HCT116 (cell line): Measurements from ENCODE around the gene CDH3. TPM values are rescaled to one million over a fixed set of nuclear protein-coding genes. Genes with fewer than 3 reads are reported as not detected.

Source experiments
- ATAC-seq: fragments of 200-7000 bp; cut with Tn5 transposase; 2 replicates; pipeline ENCODE4 v1.9.1; 2020; ENCODE audit warnings: mild to moderate bottlenecking, moderate library complexity
- BruUV-seq: library from RNA; stranded (reverse); fragments of 400-500 nt; replicated peaks from 2 replicates; lab custom pipeline; 2021; lab: Mats Ljungman, UMichigan
- CTCF ChIA-PET: fragments of 300-600 bp; sonication (Branson Sonifier 250); formaldehyde crosslinking; loops from one replicate; lab custom pipeline; 2021; ENCODE audit warnings: antibody characterized with exemption; lab: Charles Lee
- POLR2A ChIA-PET: fragments of 300-600, 350-600 bp; sonication (Branson Sonifier 250); formaldehyde crosslinking; loops from one replicate; lab custom pipeline; 2021; ENCODE audit warnings: antibody characterized with exemption; lab: Charles Lee
- RAD21 ChIA-PET, 2 experiments: fragments of 300-600 bp; sonication (Branson Sonifier 250); formaldehyde crosslinking; loops; one replicate each; lab custom pipeline; 2023; ENCODE audit warnings: low total read pairs in 2 of 2; ENCODE audit not compliant: uncharacterized antibody in 2 of 2, unreplicated experiment in 2 of 2, low non-redundant PET in 1 of 2; lab: Charles Lee
- DNase-seq: peaks from one replicate; pipeline ENCODE4 v3.0.0-alpha.2; 2010; ENCODE audit warnings: low read depth, low spot score
- H2AFZ ChIP-seq: fragments of 200-600 bp; shearing (Covaris generic), sonication (generic); 2 replicates; pipeline ENCODE4 v1.6.1; 2017; ENCODE audit warnings: low read depth, mixed run types, mixed read lengths, antibody characterized with exemption, low read length; ENCODE audit not compliant: poor library complexity, severe bottlenecking
- H3K27ac ChIP-seq: 2 replicates; pipeline ENCODE4 v1.5.1; 2012; ENCODE audit warnings: low read depth, low read length
- H3K27me3 ChIP-seq: fragments of 200-600 bp; sonication (generic); 2 replicates; pipeline ENCODE4 v1.6.1; 2016; ENCODE audit warnings: mixed run types, low read length, mixed read lengths; ENCODE audit not compliant: insufficient read depth
- H3K36me3 ChIP-seq, 2 experiments: fragments of 200-500 bp in 1 of 2; fragments of 200-600 bp in 1 of 2; sonication (Bioruptor generic) in 1 of 2; sonication (generic) in 1 of 2; 2 replicates each; pipeline versions ENCODE4 v1.5.1 to v1.6.1; 2014 to 2016; ENCODE audit warnings: low read length in 2 of 2, inconsistent platforms in 1 of 2, mixed read lengths in 1 of 2, mixed run types in 1 of 2; ENCODE audit not compliant: insufficient read depth in 2 of 2, control insufficient read depth in 1 of 2
- H3K4me1 ChIP-seq, 2 experiments: fragments of 200-600 bp in 1 of 2; sonication (generic) in 1 of 2; 2 replicates each; pipeline versions ENCODE4 v1.5.1 to v1.6.1; 2012 to 2017; ENCODE audit warnings: low read length in 2 of 2, inconsistent platforms in 1 of 2, mild to moderate bottlenecking in 1 of 2, mixed read lengths in 1 of 2, mixed run types in 1 of 2, moderate library complexity in 1 of 2; ENCODE audit not compliant: insufficient read depth in 2 of 2, control insufficient read depth in 1 of 2
- H3K4me2 ChIP-seq: fragments of 200-600 bp; sonication (generic); 2 replicates; pipeline ENCODE4 v1.6.1; 2017; ENCODE audit warnings: mixed run types, low read length, mixed read lengths
- H3K4me3 ChIP-seq, 2 experiments: fragments of 200-600 bp in 1 of 2; sonication (generic) in 1 of 2; replicated peaks in 1 of 2; 2 replicates each; pipeline ENCODE4 v1.5.1; 2011 to 2016; ENCODE audit warnings: low read length in 2 of 2, control low read depth in 1 of 2, low read depth in 1 of 2, mild to moderate bottlenecking in 1 of 2, mixed read lengths in 1 of 2, mixed run types in 1 of 2
- H3K79me2 ChIP-seq: fragments of 200-600 bp; sonication (generic); 2 replicates; pipeline ENCODE4 v1.6.1; 2017; ENCODE audit warnings: mild to moderate bottlenecking, mixed run types, low read length, moderate library complexity, mixed read lengths; ENCODE audit not compliant: insufficient read depth
- H3K9ac ChIP-seq: fragments of 200-600 bp; sonication (generic); 2 replicates; pipeline ENCODE4 v1.6.1; 2016; ENCODE audit warnings: low read length, mixed read lengths
- H3K9me2 ChIP-seq: fragments of 200-600 bp; sonication (generic), shearing (Covaris generic); 2 replicates; pipeline ENCODE4 v1.6.1; 2017; ENCODE audit warnings: mixed run types, mild to moderate bottlenecking, moderate library complexity; ENCODE audit not compliant: insufficient read depth
- H3K9me3 ChIP-seq, 2 experiments: fragments of 200-500 bp in 1 of 2; fragments of 200-600 bp in 1 of 2; sonication (Bioruptor generic) in 1 of 2; sonication (generic) in 1 of 2; 2 replicates each; pipeline ENCODE4 v1.6.1; 2014 to 2017; ENCODE audit warnings: low read length in 2 of 2, mixed read lengths in 2 of 2, inconsistent platforms in 1 of 2, low read depth in 1 of 2, mild to moderate bottlenecking in 1 of 2, mixed run types in 1 of 2, moderate library complexity in 1 of 2; ENCODE audit not compliant: control insufficient read depth in 1 of 2, insufficient read depth in 1 of 2
- H4K20me1 ChIP-seq: fragments of 200-600 bp; sonication (generic), shearing (Covaris generic); 2 replicates; pipeline ENCODE4 v1.6.1; 2017; ENCODE audit warnings: mixed run types, mild to moderate bottlenecking, moderate library complexity; ENCODE audit not compliant: insufficient read depth
- CBX3 ChIP-seq: IDR thresholded peaks from 2 replicates; pipeline ENCODE4 v1.6.1; 2012; ENCODE audit warnings: low read depth
- CTCF ChIP-seq, 3 experiments: fragments of 200-600 bp in 1 of 3; sonication (generic) in 1 of 3; IDR thresholded peaks in 2 of 3; conservative IDR thresholded peaks in 1 of 3; 2 replicates each; pipeline ENCODE4 v1.5.1; 2012 to 2017; ENCODE audit warnings: low read depth in 2 of 3, low read length in 2 of 3, antibody characterized with exemption in 1 of 3, borderline replicate concordance in 1 of 3, control low read depth in 1 of 3, mild to moderate bottlenecking in 1 of 3, mixed read lengths in 1 of 3, mixed run types in 1 of 3, moderate library complexity in 1 of 3; ENCODE audit not compliant: insufficient read depth in 1 of 3
- ELF1 ChIP-seq: IDR thresholded peaks from 2 replicates; pipeline ENCODE4 v1.6.1; 2012; ENCODE audit warnings: low read depth, borderline replicate concordance
- EZH2 ChIP-seq: fragments of 200-600 bp; sonication (generic); IDR thresholded peaks from 2 replicates; pipeline ENCODE4 v1.6.1; 2017; ENCODE audit warnings: antibody characterized with exemption, mixed run types
- EZH2phosphoT487 ChIP-seq: fragments of 200-600 bp; IDR thresholded peaks from 2 replicates; pipeline ENCODE4 v1.6.1; 2018; ENCODE audit warnings: antibody characterized with exemption, borderline replicate concordance
- FOSL1 ChIP-seq: IDR thresholded peaks from 2 replicates; pipeline ENCODE4 v1.6.1; 2012; ENCODE audit warnings: low read depth
- JUND ChIP-seq: IDR thresholded peaks from 2 replicates; pipeline ENCODE4 v1.6.1; 2012
- RAD21 ChIP-seq: IDR thresholded peaks from 2 replicates; pipeline ENCODE4 v1.6.1; 2012; ENCODE audit warnings: low read depth, mild to moderate bottlenecking
- REST ChIP-seq: IDR thresholded peaks from 2 replicates; pipeline ENCODE4 v1.6.1; 2012; ENCODE audit warnings: low read depth
- SIN3A ChIP-seq: IDR thresholded peaks from 2 replicates; pipeline ENCODE4 v1.6.1; 2012; ENCODE audit warnings: low read depth
- SP1 ChIP-seq: IDR thresholded peaks from 2 replicates; pipeline ENCODE4 v1.6.1; 2012; ENCODE audit warnings: low read depth
- YY1 ChIP-seq: IDR thresholded peaks from 2 replicates; pipeline ENCODE4 v1.6.1; 2011; ENCODE audit warnings: low read length, low read depth, moderate library complexity, mild to moderate bottlenecking; ENCODE audit not compliant: insufficient replicate concordance; ENCODE audit errors: extremely low read depth
- ZNF274 ChIP-seq: fragments of 200-500 bp; sonication (Bioruptor generic); IDR thresholded peaks from 2 replicates; pipeline ENCODE4 v1.6.1; 2014; ENCODE audit warnings: mild to moderate bottlenecking, low read depth, low read length, inconsistent platforms
- intact Hi-C: fragments of 100-400 bp; cut with micrococcal nuclease; formaldehyde crosslinking; loops from 2 replicates; pipeline ENCODE4 v1.10.0; 2022
- total RNA-seq: library from RNA; stranded (reverse); gene quantifications from one replicate; pipeline ENCODE4 v1.2.1, GENCODE V29; 2021; ENCODE audit not compliant: unreplicated experiment

Gene CDH3
- total RNA-seq, 1 experiment from 2014 or later = 94.7 TPM

GRCh38 chr16:68719993-68720489 is 74.9 kb downstream of the CDH3 start:
- intact Hi-C loops = no loop called here
- Histone ChIP-seq H3K4me3 (no peak overlapping the region), H3K4me1 (peaks cover 7 to 14% of the 10 kb centered on the region in 2 experiments; a peak in 3 of 4 replicates), H2AFZ (no peak overlapping the region), H3K9ac (no peak overlapping the region), H3K4me2 (no peak overlapping the region), H3K27ac (no peak overlapping the region), H3K9me3 (no peaks in the 10 kb centered on the region), H3K36me3 (no peaks in the 10 kb centered on the region), H4K20me1 (no peaks in the 10 kb centered on the region; the same call in 1 of the 2 replicates), H3K79me2 (no peaks in the 10 kb centered on the region), H3K9me2 (no peaks in the 10 kb centered on the region), H3K27me3 (no peaks in the 10 kb centered on the region)
- TF ChIP-seq ZNF274 (no peak), FOSL1 (no peak), SIN3A (no peak), SP1 (no peak), EZH2 (no peak), YY1 (no peak), RAD21 (no peak)
- CTCF ChIA-PET = no interaction called here
- DNase-seq = no peak
- POLR2A ChIA-PET = no interaction called here
- RAD21 ChIA-PET = no interaction called here
- BruUV-seq = no TSS peak
- ATAC-seq = no peak

GRCh38 chr16:68722119-68723024 is 77.3 kb downstream of the CDH3 start:
- Histone ChIP-seq H3K9me2 (no peaks in the 10 kb centered on the region), H3K36me3 (no peaks in the 10 kb centered on the region), H3K4me3 (no peak overlapping the region), H2AFZ (no peak overlapping the region), H3K79me2 (no peaks in the 10 kb centered on the region), H4K20me1 (no peaks in the 10 kb centered on the region; the same call in 1 of the 2 replicates), H3K4me2 (no peak overlapping the region), H3K27me3 (no peaks in the 10 kb centered on the region), H3K9ac (no peak overlapping the region), H3K4me1 (peaks cover 7 to 8% of the 10 kb centered on the region in 2 experiments; a peak in 2 of 4 replicates), H3K9me3 (no peaks in the 10 kb centered on the region), H3K27ac (no peak overlapping the region)
- intact Hi-C loops = no loop called here
- ChIA-PET CTCF (no interaction called here), RAD21 (no interaction called here), POLR2A (interaction anchor here (1.0 kb wide), 1 partner anchor 21 kb away, joined by 3 read pairs; no protein-coding TSS in a partner anchor)
- no TSS peak for BruUV-seq
- DNase-seq (no peak), ATAC-seq (peak; percentile 22; the same call in 1 of the 2 replicates)
- TF ChIP-seq CTCF (IDR thresholded peaks at IDR 0.05 in 2 of 3, conservative IDR thresholded peaks at IDR 0.05 in 1 of 3; ENCODE audit: borderline replicate concordance in 1 of 3, insufficient read depth in 1 of 3, low read depth in 2 of 3, low read length in 2 of 3) = no peak
- no peak for TF ChIP-seq JUND
- no peak for TF ChIP-seq FOSL1
- TF ChIP-seq REST = no peak
- no peak for TF ChIP-seq CBX3
- no peak for TF ChIP-seq YY1
- TF ChIP-seq ELF1 = no peak
- no peak for TF ChIP-seq EZH2phosphoT487
- TF ChIP-seq EZH2 = no peak
